Neural progenitor cell (in vitro differentiated cells): Measurements from ENCODE around the gene ZFAND2B. TPM values are rescaled to one million over a fixed set of nuclear protein-coding genes. Genes with fewer than 3 reads are reported as not detected.
A peak's percentile ranks its signal among the peaks of the same experiment; 100 is the strongest.

Experiments
- DNase-seq: peaks from one replicate; pipeline ENCODE4 v3.0.0-alpha.2; 2016; ENCODE audit warnings: low spot score
- H2AFZ ChIP-seq: fragments of 200-600 bp; sonication (generic); replicated peaks from 2 replicates; pipeline ENCODE4 v1.6.1; 2016; ENCODE audit warnings: antibody characterized with exemption
- H3F3A ChIP-seq: fragments of 200-600 bp; sonication (generic); 2 replicates; pipeline ENCODE4 v1.6.1; 2016; ENCODE audit warnings: antibody characterized with exemption, low read depth
- H3K27ac ChIP-seq: fragments of 200-600 bp; sonication (generic); 2 replicates; pipeline ENCODE4 v1.5.1; 2016; ENCODE audit warnings: mild to moderate bottlenecking
- H3K27me3 ChIP-seq: fragments of 200-600 bp; sonication (generic); 2 replicates; pipeline ENCODE4 v1.6.1; 2016; ENCODE audit warnings: mild to moderate bottlenecking, moderate library complexity
- H3K36me3 ChIP-seq: fragments of 200-600 bp; sonication (generic); 2 replicates; pipeline ENCODE4 v1.5.1; 2016
- H3K4me1 ChIP-seq: fragments of 200-600 bp; sonication (generic); 2 replicates; pipeline ENCODE4 v1.6.1; 2016; ENCODE audit warnings: mixed run types
- H3K4me2 ChIP-seq: fragments of 200-600 bp; sonication (generic); 2 replicates; pipeline ENCODE4 v1.6.1; 2016
- H3K4me3 ChIP-seq: fragments of 200-600 bp; sonication (generic); 2 replicates; pipeline ENCODE4 v1.5.1; 2016
- H3K79me2 ChIP-seq: fragments of 200-600 bp; sonication (generic); 2 replicates; pipeline ENCODE4 v1.6.1; 2016; ENCODE audit warnings: low read depth
- H3K9ac ChIP-seq: fragments of 200-600 bp; sonication (generic); 2 replicates; pipeline ENCODE4 v1.6.1; 2016
- H3K9me3 ChIP-seq: fragments of 200-600 bp; sonication (generic); 2 replicates; pipeline ENCODE4 v1.5.1; 2016; ENCODE audit warnings: low read depth
- H4K20me1 ChIP-seq: fragments of 200-600 bp; sonication (generic); 2 replicates; pipeline ENCODE4 v1.6.1; 2016; ENCODE audit warnings: low read depth
- H3K27ac Mint-ChIP-seq: 3 replicates; pipeline ENCODE4 v1.8.0; 2021; ENCODE audit warnings: mixed read lengths
- H3K27me3 Mint-ChIP-seq: 2 replicates; pipeline ENCODE4 v1.8.0; 2022; ENCODE audit warnings: low read depth, mild to moderate bottlenecking, inconsistent platforms, moderate library complexity, mixed read lengths; ENCODE audit not compliant: insufficient read depth
- H3K36me3 Mint-ChIP-seq: 3 replicates; pipeline ENCODE4 v1.8.0; 2021; ENCODE audit warnings: mixed read lengths
- H3K4me1 Mint-ChIP-seq: 3 replicates; pipeline ENCODE4 v1.8.0; 2021; ENCODE audit warnings: mixed read lengths
- H3K4me3 Mint-ChIP-seq: 3 replicates; pipeline ENCODE4 v1.8.0; 2021; ENCODE audit warnings: mild to moderate bottlenecking, moderate library complexity, mixed read lengths
- H3K9me3 Mint-ChIP-seq: 3 replicates; pipeline ENCODE4 v1.8.0; 2020; ENCODE audit warnings: mixed read lengths
- CTCF ChIP-seq: fragments of 200-600 bp; sonication (generic); IDR thresholded peaks from 2 replicates; pipeline ENCODE4 v1.5.1; 2017; ENCODE audit warnings: antibody characterized with exemption, mild to moderate bottlenecking
- EZH2 ChIP-seq: fragments of 200-600 bp; sonication (generic); IDR thresholded peaks from 2 replicates; pipeline ENCODE4 v1.6.1; 2017; ENCODE audit warnings: antibody characterized with exemption, mild to moderate bottlenecking, moderate library complexity
- EZH2phosphoT487 ChIP-seq: fragments of 200-600 bp; sonication (generic); IDR thresholded peaks from 2 replicates; pipeline ENCODE4 v1.6.1; 2017; ENCODE audit warnings: antibody characterized with exemption
- total RNA-seq: library from RNA; depleted of rRNA; stranded (reverse); fragments of >200 nt; gene quantifications from 2 replicates; pipeline ENCODE4 v1.2.3, GENCODE V29; 2015; ENCODE audit warnings: low replicate concordance

ZFAND2B gene
- total RNA-seq, 1 donor from 2014 or later, result 13.6 TPM

- peaks cover 26% of the 10 kb centered on the region for H3F3A ChIP-seq
- no peak overlapping the region for H3K9ac ChIP-seq
- no peak overlapping the region for H2AFZ ChIP-seq
- peaks cover 4% of the 10 kb centered on the region for H3K9me3 Mint-ChIP-seq
- no peak for DNase-seq
- peak overlapping the region; percentile 95 for H3K4me3 Mint-ChIP-seq
- no peaks in the 10 kb centered on the region for H3K36me3 ChIP-seq
- peak overlapping the region; percentile 76 for H3K4me2 ChIP-seq
- no peaks in the 10 kb centered on the region for H3K9me3 ChIP-seq
- H4K20me1 ChIP-seq, result no peaks in the 10 kb centered on the region
- no peak overlapping the region for H3K27ac ChIP-seq
- no peaks in the 10 kb centered on the region for H3K79me2 ChIP-seq
- TF ChIP-seq EZH2phosphoT487, result no peak
- TF ChIP-seq EZH2, result no peak
- no peak for TF ChIP-seq CTCF
- no peak overlapping the region for H3K27ac Mint-ChIP-seq
- H3K4me1 ChIP-seq, result peaks cover 7% of the 10 kb centered on the region
- peaks cover 19% of the 10 kb centered on the region for H3K4me1 Mint-ChIP-seq
- peak overlapping the region; percentile 66 for H3K4me3 ChIP-seq
- H3K27me3 Mint-ChIP-seq, result peaks cover 3% of the 10 kb centered on the region
- H3K36me3 Mint-ChIP-seq, result peaks cover 5% of the 10 kb centered on the region
- H3K27me3 ChIP-seq, result no peaks in the 10 kb centered on the region
These were observed 1.5 kb downstream of the ZFAND2B start for GRCh38 chr2:219207884-219208740.

GRCh38 chr2:219209236-219210195, 2.9 kb downstream of the ZFAND2B start:
- H3K9ac ChIP-seq, result no peak overlapping the region
- DNase-seq, result no peak
- Mint-ChIP-seq H3K27me3 (peaks cover 5% of the 10 kb centered on the region), H3K4me1 (peaks cover 19% of the 10 kb centered on the region), H3K4me3 (peak overlapping the region; percentile 43), H3K27ac (peak overlapping the region; percentile 21), H3K36me3 (peaks cover 12% of the 10 kb centered on the region), H3K9me3 (no peaks in the 10 kb centered on the region)
- peaks cover 7% of the 10 kb centered on the region for H3K4me1 ChIP-seq
- TF ChIP-seq EZH2 (no peak), EZH2phosphoT487 (no peak), CTCF (no peak)
- H3F3A ChIP-seq, result peaks cover 22% of the 10 kb centered on the region
- no peaks in the 10 kb centered on the region for H3K27me3 ChIP-seq
- no peak overlapping the region for H3K27ac ChIP-seq
- H4K20me1 ChIP-seq, result no peaks in the 10 kb centered on the region
- H3K9me3 ChIP-seq, result no peaks in the 10 kb centered on the region
- H3K4me3 ChIP-seq, result no peak overlapping the region
- H3K4me2 ChIP-seq, result no peak overlapping the region
- H3K36me3 ChIP-seq, result no peaks in the 10 kb centered on the region
- no peaks in the 10 kb centered on the region for H3K79me2 ChIP-seq
- no peak overlapping the region for H2AFZ ChIP-seq

GRCh38 chr2:219210196-219210885, 3.8 kb downstream of the ZFAND2B start:
- H3K4me1 Mint-ChIP-seq, result peaks cover 19% of the 10 kb centered on the region
- peaks cover 5% of the 10 kb centered on the region for H3K27me3 Mint-ChIP-seq
- no peak overlapping the region for H3K9ac ChIP-seq
- H3K4me3 Mint-ChIP-seq, result peak overlapping the region; percentile 25
- no peak overlapping the region for H2AFZ ChIP-seq
- TF ChIP-seq CTCF, result no peak
- H3K4me2 ChIP-seq, result no peak overlapping the region
- H3K4me3 ChIP-seq, result no peak overlapping the region
- peaks cover 12% of the 10 kb centered on the region for H3K36me3 Mint-ChIP-seq
- H3K79me2 ChIP-seq, result no peaks in the 10 kb centered on the region
- H3K9me3 ChIP-seq, result no peaks in the 10 kb centered on the region
- H3F3A ChIP-seq, result peaks cover 22% of the 10 kb centered on the region
- no peaks in the 10 kb centered on the region for H3K9me3 Mint-ChIP-seq
- H3K4me1 ChIP-seq, result peaks cover 7% of the 10 kb centered on the region
- H4K20me1 ChIP-seq, result no peaks in the 10 kb centered on the region
- no peaks in the 10 kb centered on the region for H3K27me3 ChIP-seq
- H3K36me3 ChIP-seq, result no peaks in the 10 kb centered on the region
- H3K27ac ChIP-seq, result no peak overlapping the region
- peak overlapping the region; percentile 21 for H3K27ac Mint-ChIP-seq
- no peak for DNase-seq
